ENCODE results near the gene U2AF2.

DNA sequence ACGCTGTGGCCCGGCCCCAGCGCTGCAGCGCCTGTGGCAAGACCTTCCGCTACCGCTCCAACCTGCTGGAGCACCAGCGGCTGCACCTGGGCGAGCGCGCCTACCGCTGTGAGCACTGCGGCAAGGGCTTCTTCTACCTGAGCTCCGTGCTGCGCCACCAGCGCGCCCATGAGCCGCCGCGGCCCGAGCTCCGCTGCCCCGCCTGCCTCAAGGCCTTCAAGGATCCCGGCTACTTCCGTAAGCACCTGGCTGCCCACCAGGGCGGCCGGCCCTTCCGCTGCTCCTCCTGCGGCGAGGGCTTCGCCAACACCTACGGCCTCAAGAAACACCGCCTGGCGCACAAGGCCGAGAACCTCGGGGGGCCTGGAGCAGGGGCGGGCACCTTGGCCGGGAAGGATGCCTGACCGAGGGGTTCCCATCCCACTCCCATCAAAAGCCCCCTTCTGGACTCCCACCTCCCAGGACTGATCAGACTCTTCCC, 38.4 kb upstream of the U2AF2 start:
- TF ChIP-seq POLR2A (IDR thresholded peaks at IDR 0.05), result no peak
- TF ChIP-seq, protein P1, sequence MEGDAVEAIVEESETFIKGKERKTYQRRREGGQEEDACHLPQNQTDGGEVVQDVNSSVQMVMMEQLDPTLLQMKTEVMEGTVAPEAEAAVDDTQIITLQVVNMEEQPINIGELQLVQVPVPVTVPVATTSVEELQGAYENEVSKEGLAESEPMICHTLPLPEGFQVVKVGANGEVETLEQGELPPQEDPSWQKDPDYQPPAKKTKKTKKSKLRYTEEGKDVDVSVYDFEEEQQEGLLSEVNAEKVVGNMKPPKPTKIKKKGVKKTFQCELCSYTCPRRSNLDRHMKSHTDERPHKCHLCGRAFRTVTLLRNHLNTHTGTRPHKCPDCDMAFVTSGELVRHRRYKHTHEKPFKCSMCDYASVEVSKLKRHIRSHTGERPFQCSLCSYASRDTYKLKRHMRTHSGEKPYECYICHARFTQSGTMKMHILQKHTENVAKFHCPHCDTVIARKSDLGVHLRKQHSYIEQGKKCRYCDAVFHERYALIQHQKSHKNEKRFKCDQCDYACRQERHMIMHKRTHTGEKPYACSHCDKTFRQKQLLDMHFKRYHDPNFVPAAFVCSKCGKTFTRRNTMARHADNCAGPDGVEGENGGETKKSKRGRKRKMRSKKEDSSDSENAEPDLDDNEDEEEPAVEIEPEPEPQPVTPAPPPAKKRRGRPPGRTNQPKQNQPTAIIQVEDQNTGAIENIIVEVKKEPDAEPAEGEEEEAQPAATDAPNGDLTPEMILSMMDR (IDR thresholded peaks at IDR 0.05), result no peak

All from lower leg skin (tissue), 3 donors.